ENCODE measurements around the gene PALS1.

Gene PALS1

DNA sequence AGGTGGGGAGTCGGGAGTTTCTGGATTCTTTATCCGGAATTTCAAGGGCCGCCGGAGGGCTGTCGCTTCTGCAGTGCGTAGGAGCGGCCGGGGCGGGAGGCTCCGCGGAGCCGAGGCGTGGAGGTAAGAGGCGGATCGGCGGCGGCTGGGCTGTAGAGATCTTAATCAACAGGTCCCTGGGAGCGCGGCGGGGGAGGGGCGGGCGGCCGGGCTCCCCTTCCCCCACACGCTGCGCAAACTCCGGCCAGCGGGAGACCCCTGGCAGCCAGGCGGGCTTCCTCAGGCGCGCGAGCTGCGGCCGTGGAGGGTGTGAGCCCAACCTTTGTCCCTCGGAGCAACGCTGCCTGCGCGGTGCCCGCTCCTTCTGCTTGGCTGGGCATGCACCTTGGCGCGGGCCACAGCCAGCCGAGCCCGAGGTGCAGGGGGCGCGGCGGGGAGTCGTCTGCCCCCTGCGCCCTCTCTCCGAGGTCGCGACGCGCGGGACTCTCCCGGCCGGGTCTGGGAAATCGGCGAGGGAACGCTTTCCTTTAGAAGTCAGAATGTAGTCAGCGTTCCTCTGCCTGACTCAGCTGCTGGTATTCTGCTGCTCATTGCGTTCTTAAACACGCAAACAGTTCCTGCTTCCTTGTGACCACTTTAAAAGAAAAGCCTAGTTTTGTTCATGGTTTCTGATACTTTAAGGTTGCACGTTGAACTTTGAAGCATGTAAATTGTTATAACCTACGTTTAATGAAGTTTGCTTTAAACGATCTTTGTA is at the start of gene PALS1:
PALS1 (plus strand) TSS at position 25 of the 757 bp plus-strand sequence. CDS start 37,736 bp downstream, outside the sequence.
- DNase-seq = peak; percentile 46

DNA sequence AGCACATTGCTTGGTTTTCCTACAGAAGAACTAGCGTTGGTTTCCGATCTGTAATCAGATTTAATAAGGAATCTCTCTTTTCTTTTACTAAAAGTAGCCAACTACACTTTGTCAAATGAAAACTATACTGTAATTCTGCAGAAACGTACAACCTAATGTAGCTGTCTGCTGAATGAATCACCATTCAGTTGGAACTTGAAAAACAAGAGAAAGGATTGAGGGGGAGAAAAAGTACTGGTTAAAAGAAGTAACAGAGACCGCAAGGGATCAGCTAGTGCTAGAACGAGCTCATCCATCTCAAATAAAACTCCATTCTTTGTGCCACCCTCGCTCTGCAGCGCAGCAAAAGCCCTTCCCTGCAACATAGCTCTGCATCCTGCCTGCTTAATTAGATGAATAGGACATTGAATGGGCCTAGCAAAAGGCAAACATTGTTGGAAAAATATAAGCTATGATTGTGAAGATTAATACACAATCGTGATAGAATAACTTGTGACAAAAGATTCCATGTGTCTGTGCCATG is 49.4 kb upstream of the PALS1 start:
- DNase-seq = no peak

DNA sequence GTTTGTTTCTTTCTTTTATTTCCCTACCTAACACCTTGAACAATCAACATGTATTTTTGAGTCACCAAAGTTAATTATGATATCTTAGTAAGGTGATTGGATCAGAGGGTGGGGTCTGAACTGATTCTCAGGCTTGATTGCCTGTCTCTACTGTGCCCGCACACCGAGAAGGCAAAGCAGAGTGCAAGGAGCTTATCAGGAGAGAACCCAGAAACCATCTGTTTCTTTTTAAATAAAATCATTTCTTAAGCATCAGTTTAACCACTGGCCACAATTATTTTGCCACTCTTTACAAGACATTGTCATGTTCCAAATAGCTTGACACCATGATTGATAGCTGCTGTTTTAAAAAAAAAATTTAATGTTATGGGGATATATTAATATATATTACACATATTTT is 48.9 kb upstream of the PALS1 start:
- no peak for DNase-seq

DNA sequence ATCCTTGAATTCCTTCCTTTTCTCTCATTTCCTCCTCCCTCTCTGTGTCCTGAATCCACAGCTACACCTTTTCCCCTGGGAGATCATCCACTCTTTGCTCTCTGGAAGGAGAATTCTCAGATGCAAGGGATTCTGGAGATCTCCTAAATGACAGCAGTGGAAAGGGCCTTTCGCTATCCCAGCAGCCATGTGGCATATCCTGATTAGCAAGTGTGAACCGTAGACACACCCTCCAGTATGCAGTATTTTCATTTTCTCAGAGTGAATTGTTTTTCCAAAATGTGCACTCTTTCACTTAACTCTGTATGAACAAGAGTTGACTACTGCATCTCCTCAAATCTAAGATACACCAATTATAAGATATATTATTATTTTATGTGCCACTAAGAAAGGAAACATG is 46.0 kb upstream of the PALS1 start:
- DNase-seq = no peak

DNA sequence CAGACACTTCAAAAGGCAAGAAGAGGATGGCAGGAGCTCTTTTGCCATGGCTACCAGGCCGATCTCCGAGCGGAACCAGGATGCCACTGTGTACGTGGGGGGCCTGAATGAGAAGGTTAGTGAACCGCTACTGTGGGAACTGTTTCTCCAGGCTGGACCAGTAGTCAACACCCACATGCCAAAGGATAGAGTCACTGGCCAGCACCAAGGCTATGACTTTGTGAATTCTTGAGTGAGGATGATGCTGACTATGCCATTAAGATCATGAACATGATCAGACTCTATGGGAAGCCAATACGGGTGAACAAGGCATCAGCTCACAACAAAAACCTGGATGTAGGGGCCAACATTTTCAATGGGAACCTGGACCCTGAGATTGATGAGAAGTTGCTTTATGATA is 42.2 kb upstream of the PALS1 start:
- no peak for DNase-seq

DNA sequence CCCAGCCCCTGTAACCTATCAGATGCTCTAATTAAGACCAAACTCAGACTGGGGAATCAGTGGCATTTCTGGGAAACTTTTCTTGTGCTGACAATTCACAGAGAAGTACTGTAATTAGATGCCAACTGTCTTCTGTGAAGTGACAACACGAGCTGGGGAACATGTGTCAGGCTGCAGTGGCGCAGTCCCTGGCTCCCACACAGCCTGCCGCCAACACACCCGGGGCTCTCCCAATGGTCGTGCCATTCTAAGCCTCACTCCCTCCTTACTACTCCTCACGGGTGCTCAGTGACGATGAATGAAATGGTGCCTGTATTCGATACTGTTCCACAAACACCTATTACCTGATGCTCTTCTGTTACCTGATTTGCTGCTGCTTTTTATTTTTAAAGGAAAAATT is 33.4 kb upstream of the PALS1 start:
- DNase-seq = no peak

DNA sequence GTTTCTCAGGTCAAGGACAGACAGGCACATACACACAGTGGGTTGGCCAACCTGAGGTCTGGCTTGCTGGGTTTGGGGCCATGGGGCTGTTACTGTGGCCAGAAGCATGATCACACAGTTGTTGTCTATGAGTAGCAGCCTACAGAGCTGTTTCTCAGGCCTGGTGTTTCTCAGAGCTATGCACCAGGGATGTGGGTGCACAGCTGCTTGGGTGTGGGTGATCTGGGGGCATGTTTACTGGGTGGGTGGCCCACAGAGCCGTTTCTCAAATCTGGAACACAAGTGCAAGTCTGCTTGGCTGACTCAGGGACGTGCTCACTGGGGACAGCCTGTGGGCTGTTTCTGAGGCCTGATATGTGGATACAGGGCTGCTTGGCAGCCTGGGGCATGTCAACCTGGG is 23.1 kb upstream of the PALS1 start:
- DNase-seq = no peak

DNA sequence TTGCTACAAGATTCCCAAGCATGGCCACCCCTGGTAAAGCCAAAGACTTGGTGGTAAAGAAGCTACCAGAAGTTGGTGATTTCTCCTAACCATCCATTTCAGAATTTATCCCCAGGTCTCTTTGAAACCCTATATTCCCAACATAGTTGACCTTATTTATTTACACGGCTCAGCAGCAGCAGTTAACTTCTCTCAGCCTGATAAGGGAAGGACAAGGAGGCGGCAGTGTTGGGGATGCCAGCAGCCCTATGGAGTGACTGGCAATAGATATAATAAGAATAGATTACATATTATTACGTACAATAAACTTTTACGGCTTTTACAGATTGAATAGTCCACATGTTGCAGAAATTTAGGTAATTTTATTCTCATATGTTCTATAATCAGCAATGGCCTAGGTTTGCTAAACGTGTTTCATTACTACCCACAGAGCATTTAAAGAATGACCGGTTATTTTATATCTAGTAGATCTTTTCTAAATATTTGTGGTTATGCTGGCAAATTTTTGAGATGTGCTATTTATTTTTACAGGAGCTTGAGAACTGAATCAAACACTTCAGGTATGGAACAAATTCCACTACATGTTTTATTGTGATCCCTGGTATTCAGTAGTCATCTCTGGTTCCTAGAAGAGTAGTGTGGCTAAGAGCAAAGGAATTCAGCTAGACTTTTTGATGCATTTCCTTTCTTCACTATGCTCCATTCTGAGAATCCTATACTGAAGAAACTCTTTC is 19.8 kb upstream of the PALS1 start:
- no peak for DNase-seq

DNA sequence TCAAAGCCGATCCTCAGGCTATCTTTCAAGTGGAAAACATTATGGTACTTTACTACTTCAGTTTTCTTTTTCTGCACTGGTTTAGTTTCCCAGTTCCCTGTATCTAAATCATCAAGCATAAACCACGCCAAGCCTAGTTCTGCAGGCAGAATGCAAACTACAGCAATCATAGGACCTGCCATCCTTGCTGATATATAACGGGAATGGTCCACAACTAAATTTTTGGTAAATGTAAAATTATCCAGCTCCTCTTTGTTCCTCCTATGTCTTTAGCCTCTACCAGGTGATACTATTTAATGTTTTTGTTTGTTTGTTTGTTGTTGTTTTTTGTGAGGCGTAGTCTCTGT is 19.3 kb upstream of the PALS1 start:
- DNase-seq = no peak

DNA sequence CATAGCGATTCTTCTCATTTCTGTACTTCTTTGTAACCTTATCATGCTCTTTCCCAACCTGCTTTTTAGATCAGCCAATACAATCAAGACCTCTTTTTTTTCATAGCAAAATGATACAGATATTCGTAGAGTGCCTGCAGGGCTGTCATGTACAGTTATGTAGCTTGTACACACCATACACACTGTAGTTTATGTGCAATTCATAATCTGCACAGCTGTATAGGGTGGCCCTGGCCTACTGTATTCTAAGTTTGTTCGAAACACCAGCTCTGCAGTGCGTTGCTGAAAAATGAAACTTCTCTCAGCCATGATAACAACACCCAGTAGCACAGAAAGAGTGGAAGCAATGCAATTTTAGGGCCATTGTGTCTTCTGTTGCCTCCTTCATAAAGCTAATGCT is 15.7 kb upstream of the PALS1 start:
- no peak for DNase-seq

DNA sequence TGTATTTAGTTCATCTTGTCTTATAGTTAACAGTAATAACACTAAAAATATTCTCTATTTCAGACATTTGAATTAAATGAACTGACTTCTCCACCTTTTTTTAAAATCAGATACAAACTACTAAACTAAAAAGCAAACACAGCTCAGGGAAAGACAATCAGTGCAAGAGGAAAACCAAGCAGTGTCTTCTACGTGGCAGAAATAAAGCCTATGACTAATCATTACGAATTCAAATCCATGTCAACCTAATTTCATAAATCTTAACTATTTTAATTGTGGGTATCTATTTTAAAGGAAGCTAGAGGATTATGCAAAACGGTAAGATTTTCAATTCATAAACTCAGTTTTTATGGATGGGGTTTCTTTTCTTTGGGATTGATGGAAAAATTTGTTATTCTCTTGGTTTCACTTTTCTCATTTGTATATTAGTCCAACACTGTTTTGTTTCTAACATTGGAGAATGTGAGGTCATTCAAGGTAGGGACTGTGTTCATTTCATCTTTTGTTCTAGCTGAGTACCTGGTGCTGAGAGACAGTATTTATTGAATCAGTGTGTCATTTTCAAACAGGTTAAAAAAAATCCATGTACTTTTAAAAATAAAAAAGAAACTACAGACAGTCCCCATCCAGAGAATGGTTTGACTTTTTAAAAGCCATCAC is 12.8 kb upstream of the PALS1 start:
- no peak for DNase-seq

DNA sequence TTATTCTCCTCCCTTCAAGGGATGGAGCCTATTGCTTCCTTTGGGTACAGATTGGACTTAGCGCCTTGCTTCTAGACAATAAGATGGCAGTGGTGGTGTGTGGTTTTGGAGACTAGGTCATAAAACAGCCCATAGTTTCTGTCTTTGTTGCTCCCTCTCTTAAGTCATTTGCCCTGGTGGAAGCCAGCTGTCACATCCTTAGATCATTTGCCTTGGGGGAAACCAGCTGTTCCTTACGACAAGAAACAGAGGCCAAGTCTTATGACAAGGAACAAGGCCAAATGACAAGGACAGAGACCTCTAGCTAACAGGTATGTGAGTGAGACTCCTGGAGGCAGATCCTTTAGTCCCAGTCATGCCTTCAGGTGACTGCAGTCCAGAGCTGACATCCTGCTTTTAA is 9.2 kb upstream of the PALS1 start:
- DNase-seq = no peak

DNA sequence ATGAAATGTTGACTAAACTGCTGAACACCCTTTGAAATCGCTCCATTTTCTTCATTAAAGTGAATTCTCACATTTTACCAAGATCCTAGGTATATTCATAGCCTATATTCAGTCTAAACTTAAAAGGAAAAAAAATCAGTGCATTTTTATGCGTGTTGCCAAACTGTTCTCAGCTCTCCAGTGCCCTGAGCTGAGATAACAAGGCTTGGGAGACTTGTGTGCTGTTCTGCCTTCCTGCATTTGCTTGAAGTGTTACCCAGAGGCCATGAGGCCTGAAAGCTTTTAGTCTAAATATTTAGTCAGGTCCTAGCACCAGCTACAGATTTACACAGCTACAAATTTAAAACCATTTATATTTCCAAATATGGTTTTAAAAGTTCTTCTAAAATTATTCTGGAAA is 8.6 kb upstream of the PALS1 start:
- no peak for DNase-seq

DNA sequence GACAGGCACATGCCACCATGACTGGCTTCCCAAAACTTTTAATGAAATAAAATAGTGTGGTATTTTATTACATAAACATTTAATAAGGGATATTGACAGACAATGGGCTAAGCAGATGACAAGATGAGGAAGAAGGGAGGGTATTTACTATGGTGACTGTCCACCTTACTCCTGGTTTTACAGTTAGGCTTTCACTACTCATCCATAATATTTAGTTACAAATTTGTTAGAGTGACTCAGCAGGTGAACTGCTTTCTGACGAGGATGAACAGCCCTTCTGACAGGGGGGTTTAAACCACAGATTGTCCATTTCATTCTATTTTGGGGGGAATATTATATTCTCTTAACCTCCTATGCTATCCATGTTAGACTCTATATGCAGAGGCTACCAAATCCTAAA is 3.6 kb upstream of the PALS1 start:
- DNase-seq = no peak

DNA sequence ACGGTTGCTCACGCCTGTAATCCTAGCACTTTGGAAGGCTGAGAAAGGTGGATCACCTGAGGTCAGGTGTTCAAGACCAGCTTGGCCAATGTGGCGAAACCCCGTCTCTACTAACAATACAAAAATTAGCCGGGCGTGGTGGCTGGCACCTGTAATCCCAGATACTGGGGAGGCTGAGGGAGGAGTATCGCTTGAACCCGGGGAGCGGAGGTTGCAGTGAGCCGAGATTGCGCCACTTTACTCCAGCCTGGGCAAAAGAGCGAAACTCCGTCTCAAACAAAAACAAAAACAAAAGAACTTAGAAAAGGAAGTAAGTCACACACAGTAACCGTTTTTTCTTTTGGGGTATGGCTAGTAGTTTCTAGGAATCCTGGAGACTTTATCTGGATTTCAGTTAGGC is 1.7 kb upstream of the PALS1 start:
- DNase-seq = no peak

DNA sequence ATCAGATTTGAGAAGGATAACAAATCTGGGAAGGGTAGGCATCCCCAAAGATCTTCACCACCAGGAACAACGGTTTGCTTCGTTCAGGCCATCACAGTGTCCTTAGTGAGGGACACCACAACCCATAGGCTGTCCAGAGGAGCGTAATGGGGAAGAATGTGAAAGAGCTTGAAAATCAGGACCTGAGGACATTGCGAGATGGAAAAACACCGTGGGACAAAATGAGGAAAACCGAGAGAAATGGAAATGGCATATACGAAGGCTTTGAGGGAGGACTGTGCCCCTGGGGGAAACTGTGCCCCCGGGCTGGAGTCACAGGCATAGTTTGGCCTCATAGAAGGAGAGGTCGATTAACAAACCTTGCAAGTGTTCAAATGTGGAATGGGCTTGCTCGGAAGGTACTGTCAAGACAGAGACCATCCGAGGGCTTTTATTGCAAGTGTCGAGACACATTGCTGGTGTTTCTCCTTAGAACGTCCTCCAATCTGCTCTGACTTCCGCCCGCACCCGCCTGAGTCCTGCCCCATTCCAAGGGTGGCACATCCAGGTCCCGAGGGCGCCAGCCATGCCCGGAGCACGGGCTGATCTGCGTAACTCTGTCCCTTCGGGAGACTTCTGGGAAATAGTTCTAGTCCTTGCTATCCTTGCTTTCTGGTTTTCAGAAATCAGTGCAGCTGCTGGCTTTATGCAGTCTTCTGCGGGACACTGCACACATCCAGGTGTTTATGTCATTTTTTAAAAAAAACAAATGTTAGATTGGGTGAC is 885 bp upstream of the PALS1 start:
- DNase-seq = peak; percentile 29

DNA sequence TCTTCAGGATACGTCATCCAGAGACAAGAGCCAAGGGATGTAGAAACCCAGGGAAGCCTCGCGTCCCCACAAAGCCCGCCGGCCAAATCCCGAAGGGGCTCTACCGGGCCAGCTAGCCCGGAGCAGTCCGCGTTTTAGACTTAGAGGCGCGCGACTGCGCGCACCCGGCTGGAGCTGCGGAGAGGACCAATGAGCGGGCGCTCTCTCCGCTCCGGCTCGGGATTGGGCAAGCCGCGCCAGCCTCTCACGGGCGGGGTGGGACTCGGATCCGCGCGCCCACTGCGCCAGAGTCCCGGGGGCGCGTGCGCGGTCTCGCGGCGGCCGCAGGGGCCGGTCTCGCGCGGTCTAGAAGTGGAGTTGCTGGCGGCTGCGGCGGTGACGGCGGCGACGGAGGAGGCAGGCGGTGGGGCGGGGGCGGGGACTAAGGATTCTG is 241 bp upstream of the PALS1 start:
- peak; percentile 96 for DNase-seq

DNA sequence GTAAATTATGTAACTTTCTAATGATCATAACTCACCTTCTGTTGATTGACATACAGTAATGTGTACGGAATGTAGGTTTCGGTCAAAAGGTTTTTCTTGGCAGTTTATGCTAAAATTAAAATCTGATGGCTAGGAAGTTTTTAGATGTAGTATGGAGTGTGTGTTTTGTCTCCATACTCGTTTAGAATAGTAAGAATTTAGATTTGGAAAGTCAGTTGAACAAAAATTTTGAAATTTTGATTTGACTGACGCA is 859 bp downstream of the PALS1 start:
- no peak for DNase-seq

DNA sequence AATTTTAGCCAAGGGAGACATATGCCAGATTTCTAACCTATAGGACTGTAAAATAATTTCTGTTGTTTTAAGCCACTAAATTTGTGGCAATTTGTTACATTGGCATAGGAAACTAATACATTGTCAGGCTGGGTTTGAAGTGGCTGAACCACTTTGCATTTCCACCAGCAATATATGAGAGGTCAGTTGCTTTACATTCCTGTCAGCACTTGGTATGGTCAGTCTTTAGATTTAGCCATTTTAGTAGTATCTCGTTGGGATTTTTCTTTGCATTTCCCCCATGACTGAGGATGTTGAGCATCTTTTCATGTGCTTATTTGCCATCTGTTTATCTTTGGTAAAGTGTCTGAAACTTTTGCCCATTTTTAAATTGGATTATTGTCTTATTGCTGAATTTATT is 3.9 kb downstream of the PALS1 start:
- DNase-seq = no peak

DNA sequence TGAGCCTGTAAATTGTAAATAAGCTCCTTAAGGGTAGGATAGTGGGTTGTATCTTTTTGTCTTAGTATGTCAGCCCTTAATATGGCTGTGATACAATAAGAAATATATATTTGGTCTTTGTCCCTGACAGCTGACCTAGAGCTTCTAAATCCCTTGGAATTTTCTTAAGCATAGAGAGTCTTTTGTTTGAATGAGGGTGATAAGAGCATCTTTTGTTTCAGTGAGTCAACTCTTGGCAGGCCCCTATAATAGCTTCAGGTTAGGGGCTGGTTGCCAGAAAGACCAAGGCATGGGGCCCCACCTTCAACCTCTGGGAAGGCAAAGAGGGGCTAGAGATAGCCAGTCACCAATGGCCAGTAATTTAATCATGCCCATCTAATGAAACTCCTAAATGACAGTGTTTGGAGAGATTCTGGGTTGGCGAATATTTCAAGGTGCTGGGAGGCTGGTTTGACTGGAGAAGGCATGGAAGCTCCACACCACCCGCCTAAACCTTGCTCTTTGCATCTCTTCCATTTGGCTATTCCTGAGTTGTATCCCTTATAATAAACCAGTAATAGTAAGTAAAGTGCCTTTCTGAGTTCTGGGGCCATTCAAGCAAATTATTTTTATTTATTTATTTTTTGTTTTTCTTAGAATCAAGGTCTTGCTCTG is 10.5 kb downstream of the PALS1 start:
- no peak for DNase-seq

DNA sequence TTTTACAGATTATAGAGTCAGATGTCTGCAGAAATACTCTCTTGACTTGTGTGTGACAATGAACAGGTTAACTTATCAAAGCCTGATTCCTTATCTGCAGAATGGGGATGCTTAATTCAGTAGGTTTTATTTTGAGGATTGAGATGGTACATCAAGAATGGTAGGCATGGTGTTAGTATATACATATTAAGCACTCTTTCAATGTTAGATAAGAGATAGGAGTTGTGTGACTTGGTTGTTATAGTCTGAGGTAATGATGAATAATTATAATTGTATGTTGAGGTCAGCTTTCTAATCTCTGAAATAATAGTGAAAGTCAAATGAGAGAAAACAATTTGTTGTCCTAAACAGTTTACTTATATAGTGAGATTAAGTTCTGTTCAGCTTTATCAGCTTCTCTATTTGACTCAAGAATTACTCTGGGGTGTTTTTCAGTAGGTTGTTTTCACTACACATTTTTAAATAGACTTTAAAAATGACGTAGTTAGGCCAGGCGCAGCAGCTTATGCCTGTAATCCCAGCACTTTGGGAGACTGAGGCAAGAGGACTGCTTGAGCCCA is 11.9 kb downstream of the PALS1 start:
- peak; percentile 11 for DNase-seq

DNA sequence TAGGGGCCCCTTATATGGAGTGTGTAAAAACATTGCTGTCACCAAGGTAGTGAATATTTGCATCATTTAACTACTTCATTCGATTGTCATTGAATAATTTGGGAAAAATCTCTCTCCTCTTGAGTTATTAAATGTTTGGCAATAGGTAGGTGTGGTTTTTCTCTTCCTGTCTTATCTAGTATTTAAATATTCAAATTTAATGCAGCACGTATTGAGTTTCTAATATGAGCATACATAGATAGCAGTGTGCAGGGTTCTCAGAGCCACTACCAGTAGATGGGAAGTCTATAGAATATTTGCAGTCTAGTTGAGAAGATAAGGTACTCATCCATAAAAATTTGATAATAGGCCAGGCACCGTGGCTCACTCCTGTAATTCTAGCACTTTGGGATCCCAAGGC is 16.7 kb downstream of the PALS1 start:
- no peak for DNase-seq

DNA sequence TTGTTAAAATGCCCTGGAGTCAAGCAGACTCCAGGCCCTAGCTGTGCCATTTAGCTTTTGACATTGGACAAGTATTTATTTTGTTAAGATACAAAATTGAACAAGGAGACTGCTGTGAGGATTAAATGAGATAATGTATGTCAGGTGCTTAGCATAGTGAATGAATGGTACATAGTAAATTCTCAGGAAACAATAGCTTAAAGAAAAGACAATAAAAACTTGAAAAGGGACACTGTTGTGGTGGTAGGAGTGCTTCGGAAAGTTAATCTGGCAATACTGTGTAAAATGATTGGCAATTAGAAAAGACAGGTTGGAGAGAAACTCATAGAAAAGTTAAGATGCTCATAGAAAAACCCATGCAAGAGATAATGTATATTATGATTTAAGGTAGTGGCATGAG is 19.7 kb downstream of the PALS1 start:
- no peak for DNase-seq

Measured in activated CD4-positive, alpha-beta T cell treated with anti-CD3 and anti-CD28 coated beads, Interleukin-2, amount 50 U/mL, for 16 hours (primary cell).